ENCODE data around the gene ARHGAP24.

DNA sequence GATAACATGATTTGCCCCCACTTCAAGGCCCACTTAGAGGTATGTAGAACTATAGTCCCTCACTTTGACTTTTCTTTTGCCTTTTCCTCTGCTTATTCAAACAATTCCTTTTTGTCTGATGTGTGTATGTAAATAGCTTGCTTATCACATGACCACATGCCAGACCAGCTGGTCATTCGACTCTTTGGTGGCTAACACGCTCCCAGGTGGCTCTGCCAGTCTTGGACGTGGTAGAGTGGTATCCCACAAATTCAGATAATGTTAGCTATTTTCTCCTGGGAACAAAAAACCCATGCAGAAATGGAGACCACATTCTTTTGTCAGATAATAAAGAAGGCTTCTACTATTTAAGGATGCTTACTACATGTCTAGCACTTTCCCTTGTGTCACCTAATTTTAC lies 47.9 kb downstream of the ARHGAP24 start:
- TF ChIP-seq HDGF (IDR thresholded peaks at IDR 0.05; ENCODE audit: borderline replicate concordance) (no peak), FOXK2 (IDR thresholded peaks at IDR 0.05) (no peak), BHLHE40 (IDR thresholded peaks at IDR 0.05; ENCODE audit: borderline replicate concordance) (no peak), FOXM1 (IDR thresholded peaks at IDR 0.05; ENCODE audit: borderline replicate concordance) (no peak), ZNF384 (IDR thresholded peaks at IDR 0.05) (no peak), ARNT (IDR thresholded peaks at IDR 0.05) (no peak), SUZ12 (IDR thresholded peaks at IDR 0.05) (no peak), SP1 (IDR thresholded peaks at IDR 0.05) (no peak), NFRKB (IDR thresholded peaks at IDR 0.05) (no peak), ELF4 (IDR thresholded peaks at IDR 0.05) (no peak)
- TF ChIP-seq, protein P1, sequence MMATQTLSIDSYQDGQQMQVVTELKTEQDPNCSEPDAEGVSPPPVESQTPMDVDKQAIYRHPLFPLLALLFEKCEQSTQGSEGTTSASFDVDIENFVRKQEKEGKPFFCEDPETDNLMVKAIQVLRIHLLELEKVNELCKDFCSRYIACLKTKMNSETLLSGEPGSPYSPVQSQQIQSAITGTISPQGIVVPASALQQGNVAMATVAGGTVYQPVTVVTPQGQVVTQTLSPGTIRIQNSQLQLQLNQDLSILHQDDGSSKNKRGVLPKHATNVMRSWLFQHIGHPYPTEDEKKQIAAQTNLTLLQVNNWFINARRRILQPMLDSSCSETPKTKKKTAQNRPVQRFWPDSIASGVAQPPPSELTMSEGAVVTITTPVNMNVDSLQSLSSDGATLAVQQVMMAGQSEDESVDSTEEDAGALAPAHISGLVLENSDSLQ (IDR thresholded peaks at IDR 0.05) = no peak
